CD4-positive, alpha-beta T cell (primary cell): ENCODE measurements around the gene FYB1. TPM values are rescaled to one million over a fixed set of nuclear protein-coding genes. Genes with fewer than 3 reads are reported as not detected.

Experiments
- ATAC-seq: fragments of 200-7000 bp; cut with Tn5 transposase; one replicate; pipeline ENCODE4 v1.10.0; 2022; ENCODE audit warnings: mild to moderate bottlenecking; ENCODE audit not compliant: poor library complexity
- CTCF ChIA-PET: fragments of 350-600 bp; sonication (Branson Sonifier 250); formaldehyde crosslinking; loops from one replicate; lab custom pipeline; 2021; ENCODE audit warnings: antibody characterized with exemption, inconsistent platforms; lab: Charles Lee
- POLR2A ChIA-PET: fragments of 350-600 bp; sonication (Branson Sonifier 250); formaldehyde crosslinking; loops from one replicate; lab custom pipeline; 2021; ENCODE audit warnings: antibody characterized with exemption, inconsistent platforms; lab: Charles Lee
- DNase-seq, 14 experiments: peaks; one replicate each; pipeline ENCODE4 v3.0.0-alpha.2; 2013 to 2020; ENCODE audit warnings: mixed read lengths in 2 of 14
- H3K27ac ChIP-seq, 2 donors: one replicate each; pipeline versions ENCODE4 v1.5.1 to v1.7.0; 2013; ENCODE audit warnings: low read length in 2 of 2, low read depth in 1 of 2, mild to moderate bottlenecking in 1 of 2
- H3K27me3 ChIP-seq, 2 experiments: 1 replicate in 1 of 2; 2 replicates in 1 of 2; pipeline versions ENCODE4 v1.6.1 to v1.7.0; 2013; ENCODE audit warnings: low read length in 2 of 2, control low read depth in 1 of 2, mild to moderate bottlenecking in 1 of 2, moderate library complexity in 1 of 2; ENCODE audit not compliant: insufficient read depth in 2 of 2, control insufficient read depth in 1 of 2
- H3K36me3 ChIP-seq: one replicate; pipeline ENCODE4 v1.6.1; 2013; ENCODE audit warnings: low read length, control low read depth; ENCODE audit not compliant: insufficient read depth
- H3K4me1 ChIP-seq: one replicate; pipeline ENCODE4 v1.6.1; 2013; ENCODE audit warnings: low read length, control low read depth; ENCODE audit not compliant: insufficient read depth
- H3K4me3 ChIP-seq: one replicate; pipeline ENCODE4 v1.5.1; 2013; ENCODE audit warnings: mild to moderate bottlenecking, low read length, moderate library complexity
- H3K9me3 ChIP-seq, 2 experiments: 1 replicate in 1 of 2; 2 replicates in 1 of 2; pipeline versions ENCODE4 v1.6.1 to v1.7.0; 2013; ENCODE audit warnings: low read length in 2 of 2, mild to moderate bottlenecking in 2 of 2, control low read depth in 1 of 2, moderate library complexity in 1 of 2; ENCODE audit not compliant: control insufficient read depth in 1 of 2, insufficient read depth in 1 of 2
- H3K27ac Mint-ChIP-seq: one replicate; pipeline ENCODE4 v1.8.0; 2020; ENCODE audit warnings: mixed read lengths
- H3K27me3 Mint-ChIP-seq: one replicate; pipeline ENCODE4 v1.8.0; 2021; ENCODE audit warnings: mixed read lengths
- H3K36me3 Mint-ChIP-seq: one replicate; pipeline ENCODE4 v1.8.0; 2021; ENCODE audit warnings: low read depth, mixed read lengths
- H3K4me1 Mint-ChIP-seq: one replicate; pipeline ENCODE4 v1.8.0; 2021; ENCODE audit warnings: low read depth, mixed read lengths
- H3K4me3 Mint-ChIP-seq: one replicate; pipeline ENCODE4 v1.8.0; 2020; ENCODE audit warnings: mild to moderate bottlenecking, mixed read lengths
- H3K9me3 Mint-ChIP-seq: one replicate; pipeline ENCODE4 v1.8.0; 2020; ENCODE audit warnings: mixed read lengths
- CTCF ChIP-seq: fragments of 200-600 bp; IDR thresholded peaks from one replicate; pipeline ENCODE4 v1.8.0; 2022; ENCODE audit warnings: antibody characterized with exemption, mild to moderate bottlenecking
- intact Hi-C, 2 experiments: fragments of 100-400 bp; cut with DNase I in 1 of 2; cut with micrococcal nuclease in 1 of 2; formaldehyde crosslinking; loops; one replicate each; pipeline versions ENCODE4 v1.15.1 to v1.9.0; 2023 to 2025; cut with DNase I, micrococcal nuclease
- total RNA-seq, 174 experiments: library from RNA in 2 of 174; stranded (reverse) in 2 of 174; gene quantifications; one replicate each; pipeline ENCODE4 v1.2.3 and lab custom pipeline; 2021 to 2026

The FYB1 gene
- total RNA-seq, 2 experiments from 2014 or later, result 478 to 497 TPM

GRCh38 chr5:39080597-39081204, 138.7 kb downstream of the FYB1 start:
- H3K27ac ChIP-seq, result no peak overlapping the region
- intact Hi-C loops, result no loop called here
- no peak for ATAC-seq
- H3K27me3 ChIP-seq, result peaks cover 9 to 48% of the 10 kb centered on the region in 2 experiments
- H3K36me3 ChIP-seq, result no peaks in the 10 kb centered on the region
- no peaks in the 10 kb centered on the region for H3K9me3 ChIP-seq
- POLR2A ChIA-PET, result interaction anchor here (0.8 to 1.4 kb wide), 3 partner anchors 17 to 101 kb away, joined by 3 to 5 read pairs (median 4); no protein-coding TSS in a partner anchor
- Mint-ChIP-seq H3K27ac (no peak overlapping the region), H3K9me3 (no peaks in the 10 kb centered on the region), H3K27me3 (peaks cover 36% of the 10 kb centered on the region), H3K4me1 (peaks cover 19% of the 10 kb centered on the region), H3K36me3 (no peaks in the 10 kb centered on the region), H3K4me3 (no peak overlapping the region)
- H3K4me1 ChIP-seq, result no peaks in the 10 kb centered on the region
- CTCF ChIA-PET, result interaction anchor here (0.6 to 2.8 kb wide), 15 partner anchors 8 to 206 kb away, joined by 3 to 9 read pairs (median 3); no protein-coding TSS in a partner anchor
- no peak overlapping the region for H3K4me3 ChIP-seq
- DNase-seq, result peak in 5 of 14 experiments; percentile 5 to 77 (median 54)
- peak; percentile 62 for TF ChIP-seq CTCF

- H3K4me3 Mint-ChIP-seq, result no peak overlapping the region
- ATAC-seq, result no peak
- CTCF ChIA-PET, result interaction anchor here (0.7 to 2.8 kb wide), 12 partner anchors 8 to 207 kb away, joined by 3 to 9 read pairs (median 4); no protein-coding TSS in a partner anchor
Observed at GRCh38 chr5:39080168-39080567, 139.2 kb downstream of the FYB1 start.

GRCh38 chr5:39079147-39079546, 140.2 kb downstream of the FYB1 start:
- Histone ChIP-seq H3K4me3 (no peak overlapping the region), H3K4me1 (no peaks in the 10 kb centered on the region), H3K36me3 (no peaks in the 10 kb centered on the region), H3K9me3 (no peaks in the 10 kb centered on the region), H3K27ac (no peak overlapping the region), H3K27me3 (peaks cover 9 to 48% of the 10 kb centered on the region in 2 experiments)
- CTCF ChIA-PET, result interaction anchor here (1.6 to 2.8 kb wide), 2 partner anchors 22 to 80 kb away, joined by 4 to 7 read pairs; no protein-coding TSS in a partner anchor
- Mint-ChIP-seq H3K27me3 (peaks cover 36% of the 10 kb centered on the region), H3K4me3 (no peak overlapping the region), H3K4me1 (peaks cover 30% of the 10 kb centered on the region), H3K36me3 (peaks cover 11% of the 10 kb centered on the region), H3K27ac (no peak overlapping the region), H3K9me3 (no peaks in the 10 kb centered on the region)
- ATAC-seq (no peak), DNase-seq (no peak)
- POLR2A ChIA-PET, result interaction anchor here (1.0 to 1.6 kb wide), 3 partner anchors 18 to 1822 kb away, joined by 3 to 6 read pairs (median 4); no protein-coding TSS in a partner anchor
- intact Hi-C loops, result no loop called here
- no peak for TF ChIP-seq CTCF

More at GRCh38 chr5:39080168-39080567, 139.2 kb downstream of the FYB1 start:
- Histone ChIP-seq H3K36me3 (no peaks in the 10 kb centered on the region), H3K4me3 (no peak overlapping the region), H3K9me3 (no peaks in the 10 kb centered on the region), H3K27me3 (peaks cover 9 to 48% of the 10 kb centered on the region in 2 experiments), H3K27ac (no peak overlapping the region), H3K4me1 (no peaks in the 10 kb centered on the region)
- intact Hi-C loops, result no loop called here
- Mint-ChIP-seq H3K4me1 (peaks cover 24% of the 10 kb centered on the region), H3K27me3 (peaks cover 36% of the 10 kb centered on the region), H3K36me3 (peaks cover 4% of the 10 kb centered on the region), H3K27ac (no peak overlapping the region), H3K9me3 (no peaks in the 10 kb centered on the region)
- POLR2A ChIA-PET, result interaction anchor here (0.8 to 1.6 kb wide), 5 partner anchors 17 to 1823 kb away, joined by 3 to 6 read pairs (median 4); no protein-coding TSS in a partner anchor
- no peak for DNase-seq
- TF ChIP-seq CTCF, result no peak
